Islet precursor cell (in vitro differentiated cells): ENCODE data around the gene SHC4.

Experiments
- DNase-seq: peaks from one replicate; pipeline ENCODE4 v3.0.0-alpha.2; 2018

Gene SHC4

GRCh38 chr15:48833526-48834239, 130.0 kb downstream of the SHC4 start:
- DNase-seq, result peak; percentile 62

- no peak for DNase-seq
These were observed 131.1 kb downstream of the SHC4 start for GRCh38 chr15:48832648-48833047.

- no peak for DNase-seq
These were observed 134.8 kb downstream of the SHC4 start for GRCh38 chr15:48828906-48829305.

- no peak for DNase-seq
These were observed 135.2 kb downstream of the SHC4 start for GRCh38 chr15:48828471-48828870.

- no peak for DNase-seq
These were observed 138.6 kb downstream of the SHC4 start for GRCh38 chr15:48825075-48825474.

- DNase-seq, result no peak
These were observed 140.0 kb downstream of the SHC4 start for GRCh38 chr15:48823706-48824105.

- DNase-seq, result peak; percentile 84
These were observed 140.5 kb downstream of the SHC4 start for GRCh38 chr15:48823237-48823636.

GRCh38 chr15:48814286-48814685, 149.4 kb downstream of the SHC4 start:
- DNase-seq, result no peak

GRCh38 chr15:48811325-48811958, 152.3 kb downstream of the SHC4 start:
- no peak for DNase-seq

GRCh38 chr15:48810414-48811324, 153.1 kb downstream of the SHC4 start, which contains the start of gene CEP152:
TSS of gene CEP152 (minus strand) at chr15:48811069. CDS start at chr15:48805649, 5,420 bp downstream.
- peak; percentile 100 for DNase-seq

GRCh38 chr15:48806151-48806550, 157.6 kb downstream of the SHC4 start:
- DNase-seq, result no peak

- no peak for DNase-seq
These were observed 158.1 kb downstream of the SHC4 start for GRCh38 chr15:48805591-48805990.

- DNase-seq, result peak; percentile 64
These were observed 159.8 kb downstream of the SHC4 start for GRCh38 chr15:48803877-48804276.

- peak; percentile 78 for DNase-seq
These were observed 160.9 kb downstream of the SHC4 start for GRCh38 chr15:48802867-48803266.

GRCh38 chr15:48802257-48802656, 161.5 kb downstream of the SHC4 start:
- DNase-seq, result no peak

GRCh38 chr15:48800811-48801455, 162.8 kb downstream of the SHC4 start:
- DNase-seq, result no peak

GRCh38 chr15:48800245-48800644, 163.5 kb downstream of the SHC4 start:
- no peak for DNase-seq

- DNase-seq, result no peak
These were observed 165.4 kb downstream of the SHC4 start for GRCh38 chr15:48798319-48798718.

GRCh38 chr15:48796930-48797329, 166.8 kb downstream of the SHC4 start:
- no peak for DNase-seq

- DNase-seq, result no peak
These were observed 167.2 kb downstream of the SHC4 start for GRCh38 chr15:48796521-48796920.

- DNase-seq, result no peak
These were observed 167.8 kb downstream of the SHC4 start for GRCh38 chr15:48795901-48796300.

GRCh38 chr15:48794697-48795134, 169.0 kb downstream of the SHC4 start:
- DNase-seq, result no peak

- no peak for DNase-seq
These were observed 171.3 kb downstream of the SHC4 start for GRCh38 chr15:48792408-48792807.
